Endodermal cell (in vitro differentiated cells): ENCODE measurements around the gene CNGA1. TPM values are rescaled to one million over a fixed set of nuclear protein-coding genes. Genes with fewer than 3 reads are reported as not detected.
A peak's percentile ranks its signal among the peaks of the same experiment; 100 is the strongest.

Experiments
- DNase-seq: peaks from one replicate; pipeline ENCODE4 v3.0.0-alpha.2; 2017
- H3K27ac ChIP-seq: 2 replicates; pipeline ENCODE4 v1.5.1; 2013; ENCODE audit warnings: mild to moderate bottlenecking, low read depth, low read length, moderate library complexity
- H3K27me3 ChIP-seq: 2 replicates; pipeline ENCODE4 v1.6.1; 2013; ENCODE audit warnings: mild to moderate bottlenecking, low read length, moderate library complexity; ENCODE audit not compliant: insufficient read depth, control insufficient read depth, poor library complexity, severe bottlenecking
- H3K36me3 ChIP-seq: 2 replicates; pipeline ENCODE4 v1.7.0; 2013; ENCODE audit warnings: mild to moderate bottlenecking, low read length, moderate library complexity; ENCODE audit not compliant: control insufficient read depth, insufficient read depth
- H3K4me1 ChIP-seq: one replicate; pipeline ENCODE4 v1.7.0; 2013; ENCODE audit warnings: low read length; ENCODE audit not compliant: control insufficient read depth, insufficient read depth
- H3K4me3 ChIP-seq: 2 replicates; pipeline ENCODE4 v1.5.1; 2013; ENCODE audit warnings: mild to moderate bottlenecking, low read length, moderate library complexity
- H3K9ac ChIP-seq: 2 replicates; pipeline ENCODE4 v1.6.1; 2013; ENCODE audit warnings: mild to moderate bottlenecking, low read length, moderate library complexity; ENCODE audit not compliant: poor library complexity, severe bottlenecking; ENCODE audit errors: extremely low read depth
- H3K9me3 ChIP-seq: 2 replicates; pipeline ENCODE4 v1.6.1; 2013; ENCODE audit warnings: mild to moderate bottlenecking, low read length, moderate library complexity; ENCODE audit not compliant: control insufficient read depth
- H3K27ac Mint-ChIP-seq: 2 replicates; pipeline ENCODE4 v1.8.0; 2020; ENCODE audit warnings: mixed read lengths
- H3K27me3 Mint-ChIP-seq: 2 replicates; pipeline ENCODE4 v1.8.0; 2021; ENCODE audit warnings: mild to moderate bottlenecking, mixed read lengths; ENCODE audit not compliant: insufficient read depth
- H3K36me3 Mint-ChIP-seq: 2 replicates; pipeline ENCODE4 v1.8.0; 2020; ENCODE audit warnings: low read depth, mixed read lengths
- H3K4me1 Mint-ChIP-seq: 2 replicates; pipeline ENCODE4 v1.8.0; 2020; ENCODE audit warnings: mixed read lengths
- H3K4me3 Mint-ChIP-seq: 2 replicates; pipeline ENCODE4 v1.8.0; 2020; ENCODE audit warnings: mild to moderate bottlenecking, moderate library complexity, mixed read lengths
- H3K9me3 Mint-ChIP-seq: 2 replicates; pipeline ENCODE4 v1.8.0; 2020; ENCODE audit warnings: mild to moderate bottlenecking, mixed read lengths
- WGBS, 2 experiments: methylation state at CpG; one replicate each; pipeline versions ENCODE4 v1.1.5 to v1.1.7; 2013; ENCODE audit warnings: missing lambda C conversion rate in 2 of 2, mixed read lengths in 1 of 2; ENCODE audit not compliant: insufficient coverage in 1 of 2, insufficient read length in 1 of 2; 5-methylcytosine and 5-hydroxymethylcytosine counted together
- long read RNA-seq, 4 experiments: library from polyadenylated mRNA in 2 of 4; library from RNA in 1 of 4; library from capped mRNA in 1 of 4; stranded (forward) in 3 of 4; unstranded in 1 of 4; transcript quantifications; one replicate each; pipeline ENCODE4 v2.0.0, GENCODE V29; 2020 to 2021; ENCODE audit warnings: inconsistent platforms in 1 of 4
- polyA plus RNA-seq, 2 experiments: library from polyadenylated mRNA; stranded (reverse); fragments of 50-300 nt; gene quantifications; one replicate each; pipeline ENCODE4 v1.2.3, GENCODE V29; 2013
- total RNA-seq, 2 donors: library from RNA; stranded (reverse); fragmentation: NEBNext Ultra II Directional in 1 of 2; extraction: Animal tissue kit (Norgen Biotek cat#: 25700) in 1 of 2; gene quantifications; 2 replicates in 1 of 2; 3 replicates in 1 of 2; pipeline ENCODE4 v1.2.1, GENCODE V29; 2021
- TF ChIP-seq, protein P1 (sequence below): fragments of 200-600 bp; sonication (generic); conservative IDR thresholded peaks from 2 replicates; pipeline ENCODE4 v1.5.0; 2021; ENCODE audit warnings: antibody characterized with exemption, mild to moderate bottlenecking

Gene CNGA1
- total RNA-seq, result under 1 TPM in 1 of 2 donors, not detected in 1; 0.24 TPM
- 0.25 TPM for polyA plus RNA-seq (2013, experiment 1 of 2)
- polyA plus RNA-seq (2013, experiment 2 of 2), result 0.62 TPM
- long read RNA-seq, experiment 1, partial matches to known transcripts, result 0 of 1 reads
- long read RNA-seq, experiment 1, other reads (novel, unspliced or antisense), result 1 of 1 reads
- long read RNA-seq, experiment 2, partial matches to known transcripts, result 0 of 1 reads
- long read RNA-seq, experiment 2, other reads (novel, unspliced or antisense), result 1 of 1 reads
- long read RNA-seq, experiment 3, partial matches to known transcripts, result 0 of 1 reads
- long read RNA-seq, experiment 3, other reads (novel, unspliced or antisense), result 1 of 1 reads
- long read RNA-seq, experiment 4, partial matches to known transcripts, result 1 of 1 reads
- long read RNA-seq, experiment 4, other reads (novel, unspliced or antisense), result 0 of 1 reads

DNA sequence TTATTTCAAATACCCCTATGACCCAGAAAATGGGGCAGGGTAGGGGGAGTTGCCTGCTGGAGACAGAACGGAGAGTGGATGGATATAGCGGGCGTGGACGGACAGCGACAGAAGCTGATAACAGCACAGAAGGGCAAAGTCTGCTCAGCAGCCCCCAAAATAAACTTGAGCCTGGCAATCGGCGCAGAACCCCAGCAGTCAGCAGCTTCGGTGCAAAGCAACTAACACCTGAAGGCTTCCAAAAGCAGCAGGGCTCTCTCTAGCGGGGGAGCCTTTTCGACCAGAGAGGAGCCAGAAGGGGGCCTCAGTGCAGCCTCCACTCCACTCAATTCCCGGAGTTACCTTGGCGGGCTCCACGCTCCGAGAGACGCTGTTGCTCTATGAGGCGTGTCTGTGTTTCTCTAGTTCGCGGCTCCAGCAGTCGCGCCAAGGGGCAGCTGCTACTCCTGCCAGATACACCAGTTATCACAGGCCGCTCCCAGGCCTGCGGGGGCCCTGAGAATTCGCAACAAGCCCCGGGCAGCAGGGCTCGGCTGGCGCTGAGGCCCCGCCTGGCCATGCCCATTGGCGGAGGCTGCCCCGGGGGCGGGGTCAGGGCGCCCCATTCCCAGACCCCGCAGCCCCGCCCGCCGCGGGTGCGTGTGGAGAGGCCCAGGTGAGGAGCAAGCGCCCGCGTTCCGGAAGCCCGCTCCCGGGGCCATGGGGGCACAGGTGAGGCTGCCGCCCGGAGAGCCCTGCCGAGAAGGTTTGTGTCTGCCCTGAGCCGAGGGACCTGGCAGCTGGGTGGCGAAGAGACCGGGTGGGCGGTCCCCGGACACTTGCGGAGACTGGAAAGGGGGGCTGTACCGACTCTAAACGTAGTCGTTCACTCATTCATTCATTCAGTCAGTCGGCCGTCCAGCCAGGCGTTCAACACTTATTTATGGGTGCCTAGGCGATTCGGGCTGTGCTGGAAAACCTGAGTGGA is at the start of gene CNGA1, which contains the start of gene NIPAL1:
TSS of gene CNGA1 (minus strand) at position 541 of the 967 bp plus-strand sequence. CDS start 63,992 bp downstream, outside the sequence.
TSS of gene NIPAL1 (plus strand) at position 632 of the 967 bp plus-strand sequence. CDS start at position 700, 68 bp downstream.
- H3K27ac Mint-ChIP-seq, result peak within 1 kb of the TSS; percentile 87
- WGBS, 2 experiments, result 3 to 10% methylated on average over 29 to 60 of the region's 60 CpGs

DNA sequence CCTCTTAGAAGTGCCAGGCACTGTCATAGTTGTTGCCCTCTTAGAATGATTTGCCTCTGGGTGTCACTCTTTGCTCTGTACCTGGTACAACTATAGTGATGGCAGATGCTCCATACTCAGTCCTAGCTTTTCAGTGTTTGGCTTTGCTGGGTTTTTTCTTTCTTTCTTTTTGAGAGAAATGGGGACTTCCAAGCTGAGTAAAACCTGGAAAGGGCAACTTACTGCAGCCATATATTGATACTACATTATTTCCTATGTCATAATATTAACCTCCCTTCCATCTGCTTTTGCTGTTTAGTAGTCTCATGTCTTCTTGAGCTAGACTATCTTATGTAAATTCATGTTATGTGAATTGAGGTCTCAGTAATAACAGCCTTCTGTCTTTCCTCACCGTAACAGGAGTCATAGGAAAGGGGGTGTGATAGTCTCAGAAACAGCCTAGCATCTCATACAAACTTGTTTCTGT is 49.1 kb upstream of the CNGA1 start:
- no peak overlapping the region for H3K4me3 Mint-ChIP-seq
- no peaks in the 10 kb centered on the region for H3K36me3 Mint-ChIP-seq
- H3K36me3 ChIP-seq, result no peaks in the 10 kb centered on the region
- no peak for DNase-seq
- H3K4me1 Mint-ChIP-seq, result no peaks in the 10 kb centered on the region
- WGBS, 2 experiments, result 100% methylated on average over 1 of the region's 1 CpG
- H3K4me3 ChIP-seq, result no peak overlapping the region
- H3K27me3 ChIP-seq, result no peaks in the 10 kb centered on the region
- no peaks in the 10 kb centered on the region for H3K9me3 ChIP-seq
- TF ChIP-seq, protein P1, sequence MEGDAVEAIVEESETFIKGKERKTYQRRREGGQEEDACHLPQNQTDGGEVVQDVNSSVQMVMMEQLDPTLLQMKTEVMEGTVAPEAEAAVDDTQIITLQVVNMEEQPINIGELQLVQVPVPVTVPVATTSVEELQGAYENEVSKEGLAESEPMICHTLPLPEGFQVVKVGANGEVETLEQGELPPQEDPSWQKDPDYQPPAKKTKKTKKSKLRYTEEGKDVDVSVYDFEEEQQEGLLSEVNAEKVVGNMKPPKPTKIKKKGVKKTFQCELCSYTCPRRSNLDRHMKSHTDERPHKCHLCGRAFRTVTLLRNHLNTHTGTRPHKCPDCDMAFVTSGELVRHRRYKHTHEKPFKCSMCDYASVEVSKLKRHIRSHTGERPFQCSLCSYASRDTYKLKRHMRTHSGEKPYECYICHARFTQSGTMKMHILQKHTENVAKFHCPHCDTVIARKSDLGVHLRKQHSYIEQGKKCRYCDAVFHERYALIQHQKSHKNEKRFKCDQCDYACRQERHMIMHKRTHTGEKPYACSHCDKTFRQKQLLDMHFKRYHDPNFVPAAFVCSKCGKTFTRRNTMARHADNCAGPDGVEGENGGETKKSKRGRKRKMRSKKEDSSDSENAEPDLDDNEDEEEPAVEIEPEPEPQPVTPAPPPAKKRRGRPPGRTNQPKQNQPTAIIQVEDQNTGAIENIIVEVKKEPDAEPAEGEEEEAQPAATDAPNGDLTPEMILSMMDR, result no peak
- H3K27ac Mint-ChIP-seq, result no peak overlapping the region
- H3K27me3 Mint-ChIP-seq, result peaks cover 3% of the 10 kb centered on the region
- no peak overlapping the region for H3K9ac ChIP-seq
- no peak overlapping the region for H3K27ac ChIP-seq
- peaks cover 6% of the 10 kb centered on the region for H3K9me3 Mint-ChIP-seq
- H3K4me1 ChIP-seq, result no peaks in the 10 kb centered on the region

More for the DNA sequence above, at the start of gene CNGA1, which contains the start of gene NIPAL1:
- Histone ChIP-seq H3K36me3 (no peaks in the 10 kb centered on the region), H3K9ac (peak within 1 kb of the TSS; percentile 59), H3K9me3 (peaks cover 27% of the 10 kb centered on the region), H3K27ac (no peak within 1 kb of the TSS), H3K27me3 (peaks cover 27% of the 10 kb centered on the region), H3K4me1 (peaks cover 6% of the 10 kb centered on the region), H3K4me3 (peak within 1 kb of the TSS; percentile 92)
- Mint-ChIP-seq H3K36me3 (peaks cover 2% of the 10 kb centered on the region), H3K4me1 (peaks cover 4% of the 10 kb centered on the region), H3K27me3 (peaks cover 33% of the 10 kb centered on the region), H3K9me3 (peaks cover 36% of the 10 kb centered on the region), H3K4me3 (peak within 1 kb of the TSS; percentile 80)
- peak; percentile 97 for DNase-seq
- TF ChIP-seq, protein P1, result peak; percentile 66

DNA sequence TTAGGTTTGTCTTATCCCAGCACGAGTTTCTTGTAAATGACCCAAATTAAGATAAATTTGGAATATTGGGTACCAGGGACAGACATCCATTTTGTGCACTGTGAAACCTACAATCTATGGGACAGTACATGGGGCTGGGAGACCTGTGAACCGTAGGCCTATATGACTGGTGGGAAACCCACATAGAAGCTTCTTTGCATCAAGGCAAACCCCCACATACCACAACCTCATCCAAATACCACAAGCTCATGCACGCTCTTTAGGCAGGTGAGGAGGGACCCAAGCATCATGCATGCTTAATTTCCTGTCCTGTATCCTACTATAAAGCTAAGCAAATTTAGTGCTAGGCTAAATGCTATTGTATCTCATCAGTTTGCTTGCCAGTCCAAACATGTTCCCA is 47.9 kb upstream of the CNGA1 start:
- Mint-ChIP-seq H3K4me3 (no peak overlapping the region), H3K27me3 (peaks cover 5% of the 10 kb centered on the region), H3K9me3 (peaks cover 14% of the 10 kb centered on the region), H3K36me3 (no peaks in the 10 kb centered on the region), H3K4me1 (peaks cover under 1% of the 10 kb centered on the region), H3K27ac (no peak overlapping the region)
- H3K36me3 ChIP-seq, result no peaks in the 10 kb centered on the region
- DNase-seq, result no peak
- 90 to 93% methylated on average over 3 of the region's 3 CpGs for WGBS, 2 experiments
- H3K4me1 ChIP-seq, result no peaks in the 10 kb centered on the region
- no peak overlapping the region for H3K9ac ChIP-seq
- no peaks in the 10 kb centered on the region for H3K27me3 ChIP-seq
- no peak overlapping the region for H3K27ac ChIP-seq
- H3K4me3 ChIP-seq, result no peak overlapping the region
- no peaks in the 10 kb centered on the region for H3K9me3 ChIP-seq
- TF ChIP-seq, protein P1, result no peak
